ENCODE data around the gene HDAC9. TPM values are rescaled to one million over a fixed set of nuclear protein-coding genes. Genes with fewer than 3 reads are reported as not detected.
"Not testable (repeated sequence)": the region's sequence is repeated elsewhere in the genome, so short reads cannot be mapped to it uniquely, and the experiment has no call there.

HDAC9 gene
- total RNA-seq, 2 donors from 2014 or later: 8.3 to 31.9 TPM

DNA sequence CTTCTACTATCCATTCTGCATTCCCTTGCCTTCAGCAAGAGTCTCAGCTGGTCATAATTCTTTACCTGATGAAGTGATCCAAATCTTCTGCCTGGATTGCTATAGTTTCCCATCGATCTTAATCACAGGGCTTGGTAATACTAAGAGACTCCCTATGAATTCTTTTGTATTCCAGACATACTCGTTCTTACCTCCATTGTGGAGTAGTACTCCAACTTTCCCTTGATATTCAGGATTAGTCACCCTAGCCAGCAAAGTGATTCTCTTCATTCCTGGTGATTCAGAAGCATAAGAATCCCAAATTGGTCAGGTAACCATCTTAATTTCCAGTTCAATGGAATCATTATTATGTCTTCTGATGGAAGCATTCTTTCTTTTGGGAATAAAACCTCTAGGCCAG lies 525.2 kb downstream of the HDAC9 start:
- no peaks in the 10 kb centered on the region for H3K9me3 ChIP-seq
- intact Hi-C loops (cut with DNase I): no loop called here
- TF ChIP-seq, protein P1, sequence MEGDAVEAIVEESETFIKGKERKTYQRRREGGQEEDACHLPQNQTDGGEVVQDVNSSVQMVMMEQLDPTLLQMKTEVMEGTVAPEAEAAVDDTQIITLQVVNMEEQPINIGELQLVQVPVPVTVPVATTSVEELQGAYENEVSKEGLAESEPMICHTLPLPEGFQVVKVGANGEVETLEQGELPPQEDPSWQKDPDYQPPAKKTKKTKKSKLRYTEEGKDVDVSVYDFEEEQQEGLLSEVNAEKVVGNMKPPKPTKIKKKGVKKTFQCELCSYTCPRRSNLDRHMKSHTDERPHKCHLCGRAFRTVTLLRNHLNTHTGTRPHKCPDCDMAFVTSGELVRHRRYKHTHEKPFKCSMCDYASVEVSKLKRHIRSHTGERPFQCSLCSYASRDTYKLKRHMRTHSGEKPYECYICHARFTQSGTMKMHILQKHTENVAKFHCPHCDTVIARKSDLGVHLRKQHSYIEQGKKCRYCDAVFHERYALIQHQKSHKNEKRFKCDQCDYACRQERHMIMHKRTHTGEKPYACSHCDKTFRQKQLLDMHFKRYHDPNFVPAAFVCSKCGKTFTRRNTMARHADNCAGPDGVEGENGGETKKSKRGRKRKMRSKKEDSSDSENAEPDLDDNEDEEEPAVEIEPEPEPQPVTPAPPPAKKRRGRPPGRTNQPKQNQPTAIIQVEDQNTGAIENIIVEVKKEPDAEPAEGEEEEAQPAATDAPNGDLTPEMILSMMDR (IDR thresholded peaks at IDR 0.05): no peak
- no peak for TF ChIP-seq POLR2AphosphoS5 (IDR thresholded peaks at IDR 0.05)
- no peak for TF ChIP-seq POLR2A (IDR thresholded peaks at IDR 0.05)
- DNase-seq (ENCODE audit: low spot score): no peak
- H3K27ac ChIP-seq: no peak overlapping the region
- no peaks in the 10 kb centered on the region for H3K4me1 ChIP-seq (replicated peaks)
- no peak overlapping the region for H3K4me3 ChIP-seq
- WGBS: 65% methylated on average over 2 of the region's 2 CpGs
- H3K27me3 ChIP-seq (replicated peaks; ENCODE audit: insufficient read depth): no peaks in the 10 kb centered on the region
- H3K36me3 ChIP-seq: no peaks in the 10 kb centered on the region

DNA sequence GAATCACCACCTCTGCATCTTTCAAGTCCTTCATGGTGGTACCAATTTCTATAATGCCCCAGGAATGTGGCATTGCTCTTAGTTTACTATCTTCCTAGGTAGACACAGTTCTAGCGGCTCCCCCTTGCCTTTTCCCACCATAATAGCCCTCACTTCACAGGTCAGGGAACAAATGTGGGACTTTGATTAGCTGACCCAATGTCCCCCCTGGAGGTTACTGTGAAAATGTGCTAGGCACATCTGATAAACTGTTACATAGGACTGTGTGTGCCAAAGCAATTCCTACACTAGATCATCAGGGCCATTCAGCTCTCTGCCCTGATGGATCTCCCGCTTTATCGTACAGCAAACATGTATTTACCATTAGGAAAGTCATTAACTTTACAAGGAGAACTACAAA lies 527.9 kb downstream of the HDAC9 start:
- no peak overlapping the region for H3K4me3 ChIP-seq
- H3K9me3 ChIP-seq: no peaks in the 10 kb centered on the region
- H3K27ac ChIP-seq: no peak overlapping the region
- no peaks in the 10 kb centered on the region for H3K4me1 ChIP-seq (replicated peaks)
- H3K27me3 ChIP-seq (replicated peaks; ENCODE audit: insufficient read depth): no peaks in the 10 kb centered on the region
- DNase-seq (ENCODE audit: low spot score): no peak
- TF ChIP-seq POLR2AphosphoS5 (IDR thresholded peaks at IDR 0.05): no peak
- no peak for TF ChIP-seq POLR2A (IDR thresholded peaks at IDR 0.05)
- TF ChIP-seq, protein P1 (IDR thresholded peaks at IDR 0.05): no peak
- intact Hi-C loops (cut with DNase I): no loop called here
- WGBS: 62% methylated on average over 3 of the region's 3 CpGs
- H3K36me3 ChIP-seq: no peaks in the 10 kb centered on the region

DNA sequence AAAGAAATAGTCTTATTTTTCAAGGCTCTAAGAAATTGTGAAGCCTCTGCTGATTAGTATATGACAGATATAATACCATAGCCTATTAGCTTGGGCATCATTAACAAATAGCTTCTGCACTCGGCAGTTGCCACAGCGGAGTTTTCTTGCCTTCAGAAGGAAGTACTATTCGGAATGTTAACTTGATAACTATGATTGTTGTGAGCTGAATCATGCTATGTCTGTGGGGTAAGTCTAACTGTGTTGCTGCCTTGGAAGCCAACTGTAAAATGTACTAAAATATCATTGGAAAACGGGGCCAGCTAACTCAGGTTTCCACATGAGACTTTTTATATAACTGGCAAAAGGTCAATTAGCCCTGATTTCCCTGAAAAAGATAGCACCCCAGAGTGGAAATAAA lies 528.7 kb downstream of the HDAC9 start:
- TF ChIP-seq, protein P1 (IDR thresholded peaks at IDR 0.05): no peak
- TF ChIP-seq POLR2A (IDR thresholded peaks at IDR 0.05): no peak
- intact Hi-C loops (cut with DNase I): no loop called here
- no peaks in the 10 kb centered on the region for H3K36me3 ChIP-seq
- DNase-seq (ENCODE audit: low spot score): no peak
- no peak overlapping the region for H3K4me3 ChIP-seq
- no peaks in the 10 kb centered on the region for H3K9me3 ChIP-seq
- WGBS: 56% methylated on average over 4 of the region's 4 CpGs
- H3K4me1 ChIP-seq (replicated peaks): no peaks in the 10 kb centered on the region
- H3K27me3 ChIP-seq (replicated peaks; ENCODE audit: insufficient read depth): no peaks in the 10 kb centered on the region
- no peak overlapping the region for H3K27ac ChIP-seq

DNA sequence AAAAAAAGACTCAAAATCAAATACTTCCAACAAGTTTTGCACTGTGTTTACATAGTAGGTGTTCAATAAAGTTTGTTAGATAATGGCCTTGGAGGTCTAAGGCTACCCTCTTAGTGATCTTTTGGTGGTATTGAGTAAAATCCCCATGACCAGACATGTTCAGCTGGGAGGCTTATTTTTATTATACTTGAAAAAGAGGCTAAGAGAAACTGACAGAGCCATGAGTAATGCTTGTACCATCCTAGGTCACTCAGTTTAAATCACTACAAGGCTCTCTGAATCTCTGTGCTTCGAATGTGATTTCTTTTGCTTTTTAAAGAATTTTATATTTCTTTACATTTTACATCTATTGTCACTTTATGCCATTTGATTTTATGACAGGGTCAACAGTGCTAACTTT lies 531.3 kb downstream of the HDAC9 start:
- no peak for DNase-seq (ENCODE audit: low spot score)
- no peaks in the 10 kb centered on the region for H3K4me1 ChIP-seq (replicated peaks)
- H3K36me3 ChIP-seq: no peaks in the 10 kb centered on the region
- H3K27me3 ChIP-seq (replicated peaks; ENCODE audit: insufficient read depth): no peaks in the 10 kb centered on the region
- H3K4me3 ChIP-seq: no peak overlapping the region
- no peak overlapping the region for H3K27ac ChIP-seq
- WGBS: 62% methylated on average over 1 of the region's 1 CpG
- intact Hi-C loops (cut with DNase I): no loop called here
- TF ChIP-seq, protein P1 (IDR thresholded peaks at IDR 0.05): no peak
- TF ChIP-seq POLR2AphosphoS5 (IDR thresholded peaks at IDR 0.05) (no peak), POLR2A (IDR thresholded peaks at IDR 0.05) (no peak)
- H3K9me3 ChIP-seq: no peaks in the 10 kb centered on the region

DNA sequence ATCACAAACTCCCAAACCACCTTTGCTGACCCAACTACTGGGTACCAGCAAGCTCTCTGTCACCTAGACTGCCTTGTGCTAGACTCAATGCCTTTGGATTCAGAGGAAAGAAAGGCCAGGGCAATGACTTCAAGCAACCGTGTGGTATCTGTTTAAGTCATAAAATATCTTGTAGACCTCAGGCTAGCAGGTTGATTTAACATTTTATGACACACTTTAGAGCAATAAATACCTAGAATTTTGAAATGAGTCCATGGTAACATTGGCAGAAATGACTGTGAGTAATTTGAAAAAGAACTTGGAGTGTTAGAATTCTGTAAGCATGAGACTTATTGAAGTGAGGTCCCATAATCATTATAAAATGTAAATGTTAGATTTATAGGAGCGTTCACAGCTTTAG lies 534.7 kb downstream of the HDAC9 start:
- no peak for DNase-seq (ENCODE audit: low spot score)
- Histone ChIP-seq H3K36me3 (no peaks in the 10 kb centered on the region), H3K9me3 (no peaks in the 10 kb centered on the region), H3K27me3 (replicated peaks; ENCODE audit: insufficient read depth) (no peaks in the 10 kb centered on the region), H3K4me1 (replicated peaks) (no peaks in the 10 kb centered on the region), H3K4me3 (no peak overlapping the region), H3K27ac (no peak overlapping the region)
- intact Hi-C loops (cut with DNase I): no loop called here
- WGBS: 42% methylated on average over 2 of the region's 2 CpGs
- TF ChIP-seq POLR2AphosphoS5 (IDR thresholded peaks at IDR 0.05) (no peak), POLR2A (IDR thresholded peaks at IDR 0.05) (no peak)
- TF ChIP-seq, protein P1 (IDR thresholded peaks at IDR 0.05): no peak

DNA sequence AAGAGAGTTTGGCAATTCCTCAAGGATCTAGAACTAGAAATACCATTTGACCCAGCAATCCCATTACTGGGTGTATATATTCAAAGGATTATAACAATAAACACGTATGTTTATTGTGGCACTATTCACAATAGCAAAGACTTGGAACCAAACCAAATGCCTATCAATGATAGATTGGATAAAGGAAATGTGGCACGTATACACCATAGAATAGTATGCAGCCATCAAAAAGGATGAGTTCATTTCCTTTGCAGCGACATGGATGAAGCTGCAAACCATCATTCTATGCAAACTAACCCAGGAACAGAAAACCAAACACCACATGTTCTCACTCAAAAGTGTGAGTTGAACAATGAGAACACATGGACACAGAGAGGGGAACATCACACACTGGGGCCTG lies 537.4 kb downstream of the HDAC9 start:
- H3K9me3 ChIP-seq; H3K4me3 ChIP-seq; intact Hi-C loops (cut with DNase I); H3K27me3 ChIP-seq (replicated peaks; ENCODE audit: insufficient read depth); H3K4me1 ChIP-seq (replicated peaks); DNase-seq (ENCODE audit: low spot score); H3K27ac ChIP-seq; H3K36me3 ChIP-seq: not testable (repeated sequence)
- 92% methylated on average over 3 of the region's 3 CpGs for WGBS

Measured in prostate gland (tissue), 2 donors.